GM19455 (cell line): ENCODE measurements around the gene POU6F2.

Source experiments
- ATAC-seq: cut with Tn5 transposase; IDR thresholded peaks from one replicate; pipeline ENCODE4 v1.9.1; 2021; ENCODE audit not compliant: unreplicated experiment

The POU6F2 gene

GRCh38 chr7:39430909-39431641 lies 453.4 kb downstream of the POU6F2 start:
- ATAC-seq: no peak

- no peak for ATAC-seq
Observed at GRCh38 chr7:39432368-39432767, 454.7 kb downstream of the POU6F2 start.

GRCh38 chr7:39432807-39433416 lies 455.2 kb downstream of the POU6F2 start:
- ATAC-seq: no peak

GRCh38 chr7:39433550-39433949 lies 455.8 kb downstream of the POU6F2 start:
- no peak for ATAC-seq

GRCh38 chr7:39434012-39434411 lies 456.3 kb downstream of the POU6F2 start:
- no peak for ATAC-seq

- ATAC-seq: no peak
Observed at GRCh38 chr7:39446546-39446945, 468.8 kb downstream of the POU6F2 start.

- ATAC-seq: no peak
Observed at GRCh38 chr7:39451901-39452300, 474.2 kb downstream of the POU6F2 start.

- ATAC-seq: peak; percentile 67
Observed at GRCh38 chr7:39453743-39454355, 476.1 kb downstream of the POU6F2 start.

- ATAC-seq: no peak
Observed at GRCh38 chr7:39458061-39458745, 480.5 kb downstream of the POU6F2 start.

GRCh38 chr7:39459636-39460035 lies 481.9 kb downstream of the POU6F2 start:
- ATAC-seq: no peak

GRCh38 chr7:39460486-39460885 lies 482.8 kb downstream of the POU6F2 start:
- ATAC-seq: no peak

- no peak for ATAC-seq
Observed at GRCh38 chr7:39461263-39461820, 483.6 kb downstream of the POU6F2 start.

GRCh38 chr7:39463252-39463651 lies 485.5 kb downstream of the POU6F2 start:
- ATAC-seq: no peak

- ATAC-seq: no peak
Observed at GRCh38 chr7:39464350-39465054, 486.8 kb downstream of the POU6F2 start.

GRCh38 chr7:39465055-39465929 lies 487.6 kb downstream of the POU6F2 start:
- peak; percentile 87 for ATAC-seq

- ATAC-seq: no peak
Observed at GRCh38 chr7:39468261-39468660, 490.6 kb downstream of the POU6F2 start.

GRCh38 chr7:39468808-39469374 lies 491.2 kb downstream of the POU6F2 start:
- ATAC-seq: no peak

GRCh38 chr7:39480901-39481300 lies 503.2 kb downstream of the POU6F2 start:
- ATAC-seq: no peak
